KMS-11 (cell line): ENCODE measurements around the gene CPLANE2.
A peak's percentile ranks its signal among the peaks of the same experiment; 100 is the strongest.

ENCODE experiments used
- H2AFZ ChIP-seq: fragments of 200-600 bp; sonication (generic); 2 replicates; pipeline ENCODE4 v1.6.1; 2016; ENCODE audit warnings: antibody characterized with exemption, mixed run types, low read depth
- H3K27ac ChIP-seq: fragments of 200-600 bp; sonication (generic); 2 replicates; pipeline ENCODE4 v1.6.1; 2016; ENCODE audit warnings: mild to moderate bottlenecking, mixed run types
- H3K27me3 ChIP-seq: fragments of 200-600 bp; sonication (generic); 2 replicates; pipeline ENCODE4 v1.6.1; 2017; ENCODE audit warnings: mild to moderate bottlenecking, low read depth, mixed run types, moderate library complexity; ENCODE audit not compliant: insufficient read depth
- H3K36me3 ChIP-seq: fragments of 200-600 bp; sonication (generic); 2 replicates; pipeline ENCODE4 v1.6.1; 2017; ENCODE audit warnings: mild to moderate bottlenecking, mixed run types; ENCODE audit not compliant: insufficient read depth
- H3K4me1 ChIP-seq: fragments of 200-600 bp; sonication (generic); 2 replicates; pipeline ENCODE4 v1.6.1; 2016; ENCODE audit warnings: mild to moderate bottlenecking, low read depth, mixed run types; ENCODE audit not compliant: poor library complexity, severe bottlenecking
- H3K4me2 ChIP-seq: fragments of 200-600 bp; sonication (generic); 2 replicates; pipeline ENCODE4 v1.7.0; 2016; ENCODE audit warnings: mild to moderate bottlenecking, mixed run types
- H3K4me3 ChIP-seq: fragments of 200-600 bp; sonication (generic); IDR thresholded peaks from 2 replicates; pipeline ENCODE4 v1.6.1; 2017; ENCODE audit warnings: low read depth, low read length, mixed read lengths; ENCODE audit not compliant: insufficient read depth
- H3K79me2 ChIP-seq: fragments of 200-600 bp; sonication (generic); 2 replicates; pipeline ENCODE4 v1.6.1; 2016; ENCODE audit warnings: low read depth, mixed run types; ENCODE audit not compliant: insufficient read depth
- H3K9ac ChIP-seq: fragments of 200-600 bp; sonication (generic); 2 replicates; pipeline ENCODE4 v1.6.1; 2016; ENCODE audit warnings: mild to moderate bottlenecking, mixed run types
- H4K20me1 ChIP-seq: fragments of 200-600 bp; sonication (generic); 2 replicates; pipeline ENCODE4 v1.6.1; 2016; ENCODE audit warnings: mild to moderate bottlenecking, mixed run types; ENCODE audit not compliant: insufficient read depth
- CTCF ChIP-seq: fragments of 200-600 bp; sonication (generic); conservative IDR thresholded peaks from 2 replicates; pipeline ENCODE4 v1.6.1; 2017; ENCODE audit warnings: low read depth, mild to moderate bottlenecking, antibody characterized with exemption, low read length, moderate library complexity, mixed read lengths

Gene CPLANE2

GRCh38 chr1:16206547-16207317, 30.3 kb downstream of the CPLANE2 start:
- peaks cover 6% of the 10 kb centered on the region for H3K4me1 ChIP-seq
- H2AFZ ChIP-seq = peak overlapping the region; percentile 59
- H3K4me3 ChIP-seq = no peak overlapping the region
- TF ChIP-seq CTCF = no peak
- H3K4me2 ChIP-seq = peak overlapping the region; percentile 56
- peak overlapping the region; percentile 90 for H3K9ac ChIP-seq
- H3K79me2 ChIP-seq = no peaks in the 10 kb centered on the region
- peak overlapping the region; percentile 91 for H3K27ac ChIP-seq
- no peaks in the 10 kb centered on the region for H4K20me1 ChIP-seq
- H3K27me3 ChIP-seq = no peaks in the 10 kb centered on the region
- no peaks in the 10 kb centered on the region for H3K36me3 ChIP-seq

GRCh38 chr1:16205891-16206546, 31.0 kb downstream of the CPLANE2 start:
- Histone ChIP-seq H2AFZ (peak overlapping the region; percentile 50; the same call in 1 of the 2 replicates), H3K27me3 (no peaks in the 10 kb centered on the region), H3K9ac (no peak overlapping the region; the same call in 1 of the 2 replicates), H3K4me2 (peak overlapping the region; percentile 78), H4K20me1 (no peaks in the 10 kb centered on the region), H3K79me2 (no peaks in the 10 kb centered on the region), H3K27ac (no peak overlapping the region), H3K36me3 (no peaks in the 10 kb centered on the region), H3K4me3 (no peak overlapping the region), H3K4me1 (peaks cover 6% of the 10 kb centered on the region)
- no peak for TF ChIP-seq CTCF

- H3K36me3 ChIP-seq = no peaks in the 10 kb centered on the region
- no peaks in the 10 kb centered on the region for H4K20me1 ChIP-seq
- TF ChIP-seq CTCF = no peak; the same call in 1 of the 2 replicates
- no peak overlapping the region for H3K9ac ChIP-seq
- no peak overlapping the region for H3K27ac ChIP-seq
- H3K4me2 ChIP-seq = no peak overlapping the region
- no peak overlapping the region for H2AFZ ChIP-seq
- H3K27me3 ChIP-seq = no peaks in the 10 kb centered on the region
- no peaks in the 10 kb centered on the region for H3K79me2 ChIP-seq
- peaks cover 6% of the 10 kb centered on the region for H3K4me1 ChIP-seq
- H3K4me3 ChIP-seq = no peak overlapping the region
Observed at GRCh38 chr1:16205334-16205671, 31.7 kb downstream of the CPLANE2 start.

GRCh38 chr1:16204634-16205333, 32.2 kb downstream of the CPLANE2 start:
- Histone ChIP-seq H3K9ac (no peak overlapping the region), H3K27me3 (no peaks in the 10 kb centered on the region), H4K20me1 (no peaks in the 10 kb centered on the region), H3K79me2 (no peaks in the 10 kb centered on the region), H3K4me2 (no peak overlapping the region), H3K4me1 (peaks cover 6% of the 10 kb centered on the region), H2AFZ (no peak overlapping the region), H3K4me3 (no peak overlapping the region), H3K36me3 (no peaks in the 10 kb centered on the region), H3K27ac (no peak overlapping the region)
- peak; percentile 43 for TF ChIP-seq CTCF
